Measurements from ENCODE around the gene SH3D21.

The SH3D21 gene

DNA sequence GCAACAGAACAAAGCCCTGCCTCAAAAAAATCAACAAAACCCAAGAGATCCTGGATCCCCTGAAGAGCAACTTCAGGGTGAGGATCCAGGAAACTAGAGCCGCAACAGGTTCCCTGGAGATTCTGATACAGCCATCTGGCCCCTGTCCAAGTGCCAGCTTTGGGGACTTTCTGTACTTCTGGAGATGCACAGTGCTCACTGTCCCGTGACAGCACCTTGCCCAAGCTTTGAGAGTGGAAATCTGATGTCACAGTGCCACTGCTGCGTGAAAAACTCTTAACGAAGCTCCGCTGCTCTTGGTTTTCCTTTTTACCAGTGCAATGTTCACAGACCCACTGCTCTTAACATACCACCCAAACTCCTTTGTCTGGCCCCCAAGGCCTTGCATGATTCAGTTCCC is 53.2 kb downstream of the SH3D21 start:
- H3K27me3 ChIP-seq (ENCODE audit: low read length) = no peaks in the 10 kb centered on the region
- H4K20me1 ChIP-seq (ENCODE audit: low read depth, low read length) = no peaks in the 10 kb centered on the region
- H3K4me3 ChIP-seq (ENCODE audit: insufficient read depth, low read length, poor library complexity, severe bottlenecking) = no peak overlapping the region
- H3K9me2 ChIP-seq (replicated peaks; ENCODE audit: insufficient read depth, low read length) = no peaks in the 10 kb centered on the region
- H3F3A ChIP-seq (ENCODE audit: insufficient read depth) = no peaks in the 10 kb centered on the region
- H3K9me3 ChIP-seq (ENCODE audit: insufficient read depth, low read length) = no peaks in the 10 kb centered on the region
- H3K27ac ChIP-seq (ENCODE audit: low read depth, low read length) = no peak overlapping the region
- H3K4me2 ChIP-seq (ENCODE audit: low read depth, low read length, poor library complexity, severe bottlenecking) = no peak overlapping the region
- no peak overlapping the region for H2AFZ ChIP-seq (ENCODE audit: low read depth, low read length, severe bottlenecking)
- TF ChIP-seq EZH2phosphoT487 (conservative IDR thresholded peaks at IDR 0.05; ENCODE audit: low read length) = no peak
- TF ChIP-seq, protein P1, sequence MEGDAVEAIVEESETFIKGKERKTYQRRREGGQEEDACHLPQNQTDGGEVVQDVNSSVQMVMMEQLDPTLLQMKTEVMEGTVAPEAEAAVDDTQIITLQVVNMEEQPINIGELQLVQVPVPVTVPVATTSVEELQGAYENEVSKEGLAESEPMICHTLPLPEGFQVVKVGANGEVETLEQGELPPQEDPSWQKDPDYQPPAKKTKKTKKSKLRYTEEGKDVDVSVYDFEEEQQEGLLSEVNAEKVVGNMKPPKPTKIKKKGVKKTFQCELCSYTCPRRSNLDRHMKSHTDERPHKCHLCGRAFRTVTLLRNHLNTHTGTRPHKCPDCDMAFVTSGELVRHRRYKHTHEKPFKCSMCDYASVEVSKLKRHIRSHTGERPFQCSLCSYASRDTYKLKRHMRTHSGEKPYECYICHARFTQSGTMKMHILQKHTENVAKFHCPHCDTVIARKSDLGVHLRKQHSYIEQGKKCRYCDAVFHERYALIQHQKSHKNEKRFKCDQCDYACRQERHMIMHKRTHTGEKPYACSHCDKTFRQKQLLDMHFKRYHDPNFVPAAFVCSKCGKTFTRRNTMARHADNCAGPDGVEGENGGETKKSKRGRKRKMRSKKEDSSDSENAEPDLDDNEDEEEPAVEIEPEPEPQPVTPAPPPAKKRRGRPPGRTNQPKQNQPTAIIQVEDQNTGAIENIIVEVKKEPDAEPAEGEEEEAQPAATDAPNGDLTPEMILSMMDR (IDR thresholded peaks at IDR 0.05; ENCODE audit: insufficient read depth, low read length, poor library complexity, severe bottlenecking) = no peak
- peaks cover 4% of the 10 kb centered on the region; the same call in 1 of the 2 replicates for H3K79me2 ChIP-seq (ENCODE audit: insufficient read depth, low read length)
- H3K36me3 ChIP-seq (ENCODE audit: low read length) = no peaks in the 10 kb centered on the region
- H3K9ac ChIP-seq (ENCODE audit: low read length) = no peak overlapping the region

DNA sequence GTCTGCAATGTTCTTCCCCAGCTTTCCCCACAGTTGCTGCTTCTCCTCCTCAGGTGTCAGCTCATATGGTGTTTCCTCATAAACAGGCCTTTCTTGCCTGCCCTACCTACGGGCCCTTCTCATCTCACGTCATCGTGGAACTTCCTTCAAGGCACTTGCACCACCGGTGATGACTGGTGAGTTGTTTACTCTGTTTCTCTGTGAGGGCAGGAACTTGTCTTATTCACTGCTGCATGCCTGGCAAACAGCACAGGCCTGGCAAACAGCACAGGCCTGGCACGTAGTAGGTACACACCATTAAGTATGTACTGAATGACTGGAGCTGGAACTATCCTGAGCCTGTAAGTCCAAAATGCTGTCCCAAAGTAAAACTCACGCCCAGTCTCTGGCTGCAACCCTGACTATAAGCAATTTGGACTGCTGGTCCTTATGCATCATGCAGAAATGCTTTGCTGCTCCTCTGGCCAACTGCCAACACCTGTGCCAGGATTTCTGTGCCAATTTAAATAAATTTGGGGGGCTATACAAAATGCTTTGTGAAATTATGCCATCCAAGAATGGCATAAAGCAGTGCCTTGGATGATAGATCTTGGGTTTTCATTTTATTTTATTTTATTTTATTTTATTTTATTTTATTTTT is 53.9 kb downstream of the SH3D21 start:
- Histone ChIP-seq H4K20me1 (ENCODE audit: low read depth, low read length) (no peaks in the 10 kb centered on the region), H3K4me2 (ENCODE audit: low read depth, low read length, poor library complexity, severe bottlenecking) (no peak overlapping the region), H3K9me2 (replicated peaks; ENCODE audit: insufficient read depth, low read length) (no peaks in the 10 kb centered on the region), H3K9me3 (ENCODE audit: insufficient read depth, low read length) (no peaks in the 10 kb centered on the region), H3K27ac (ENCODE audit: low read depth, low read length) (no peak overlapping the region), H3K79me2 (ENCODE audit: insufficient read depth, low read length) (peaks cover 4% of the 10 kb centered on the region; the same call in 1 of the 2 replicates), H3K27me3 (ENCODE audit: low read length) (no peaks in the 10 kb centered on the region), H2AFZ (ENCODE audit: low read depth, low read length, severe bottlenecking) (no peak overlapping the region), H3F3A (ENCODE audit: insufficient read depth) (no peaks in the 10 kb centered on the region), H3K4me3 (ENCODE audit: insufficient read depth, low read length, poor library complexity, severe bottlenecking) (no peak overlapping the region), H3K9ac (ENCODE audit: low read length) (no peak overlapping the region), H3K36me3 (ENCODE audit: low read length) (no peaks in the 10 kb centered on the region)
- TF ChIP-seq, protein P1 (IDR thresholded peaks at IDR 0.05; ENCODE audit: insufficient read depth, low read length, poor library complexity, severe bottlenecking) = no peak
- no peak for TF ChIP-seq EZH2phosphoT487 (conservative IDR thresholded peaks at IDR 0.05; ENCODE audit: low read length)

DNA sequence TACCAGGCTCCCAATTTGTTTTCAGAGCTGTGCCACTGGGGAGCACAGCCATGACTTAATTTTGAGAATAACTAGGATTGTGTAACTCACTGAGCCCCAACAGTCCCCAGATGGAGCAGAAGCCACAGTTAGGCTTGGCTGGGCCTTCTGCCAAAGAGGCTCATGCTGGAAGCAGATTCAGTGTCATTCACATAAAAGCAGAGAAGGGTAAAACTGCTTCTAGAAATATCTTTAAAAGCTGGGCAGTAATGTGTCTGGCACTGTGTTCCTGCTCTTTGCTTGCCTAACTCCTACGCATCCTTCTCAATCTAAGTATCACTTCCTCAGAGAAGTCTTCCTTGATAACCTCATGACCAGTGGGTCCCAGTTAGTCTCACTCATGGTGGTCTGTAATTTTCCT is 59.2 kb downstream of the SH3D21 start:
- Histone ChIP-seq H3K36me3 (ENCODE audit: low read length) (no peaks in the 10 kb centered on the region), H3K27ac (ENCODE audit: low read depth, low read length) (no peak overlapping the region), H3F3A (ENCODE audit: insufficient read depth) (peaks cover 10% of the 10 kb centered on the region), H3K4me3 (ENCODE audit: insufficient read depth, low read length, poor library complexity, severe bottlenecking) (no peak overlapping the region), H2AFZ (ENCODE audit: low read depth, low read length, severe bottlenecking) (no peak overlapping the region), H3K4me2 (ENCODE audit: low read depth, low read length, poor library complexity, severe bottlenecking) (no peak overlapping the region), H3K9me2 (replicated peaks; ENCODE audit: insufficient read depth, low read length) (no peaks in the 10 kb centered on the region), H3K9me3 (ENCODE audit: insufficient read depth, low read length) (no peaks in the 10 kb centered on the region), H3K79me2 (ENCODE audit: insufficient read depth, low read length) (peaks cover 33% of the 10 kb centered on the region), H4K20me1 (ENCODE audit: low read depth, low read length) (no peaks in the 10 kb centered on the region), H3K27me3 (ENCODE audit: low read length) (no peaks in the 10 kb centered on the region), H3K9ac (ENCODE audit: low read length) (no peak overlapping the region)
- TF ChIP-seq, protein P1 (IDR thresholded peaks at IDR 0.05; ENCODE audit: insufficient read depth, low read length, poor library complexity, severe bottlenecking) = no peak
- no peak for TF ChIP-seq EZH2phosphoT487 (conservative IDR thresholded peaks at IDR 0.05; ENCODE audit: low read length)

Measured in SU-DHL-6 (cell line).